Activated B cell treated with CpG ODN at 0.5 μM for 24 hours (primary cell): ENCODE measurements around the gene CREBL2. TPM values are rescaled to one million over a fixed set of nuclear protein-coding genes. Genes with fewer than 3 reads are reported as not detected.
"Not testable (repeated sequence)": the region's sequence is repeated elsewhere in the genome, so short reads cannot be mapped to it uniquely, and the experiment has no call there.

Experiments
- ATAC-seq: fragments of 200-7000 bp; cut with Tn5 transposase; one replicate; pipeline ENCODE4 v1.10.0; 2021; ENCODE audit warnings: low read depth, mild to moderate bottlenecking, moderate library complexity
- CTCF ChIA-PET: fragments of 350-600 bp; sonication (Branson Sonifier 250); formaldehyde crosslinking; loops from one replicate; lab custom pipeline; 2021; ENCODE audit warnings: antibody characterized with exemption; lab: Charles Lee
- POLR2A ChIA-PET: fragments of 350-600 bp; sonication (Branson Sonifier 250); formaldehyde crosslinking; loops from one replicate; lab custom pipeline; 2021; ENCODE audit warnings: antibody characterized with exemption; lab: Charles Lee
- DNase-seq: peaks from one replicate; pipeline ENCODE4 v3.0.0; 2022
- H3K27ac Mint-ChIP-seq: one replicate; pipeline ENCODE4 v1.8.0; 2020; ENCODE audit warnings: mixed read lengths
- H3K27me3 Mint-ChIP-seq: one replicate; pipeline ENCODE4 v1.8.0; 2021; ENCODE audit warnings: mixed read lengths
- H3K36me3 Mint-ChIP-seq: one replicate; pipeline ENCODE4 v1.8.0; 2021; ENCODE audit warnings: low read depth, mixed read lengths
- H3K4me1 Mint-ChIP-seq: one replicate; pipeline ENCODE4 v1.8.0; 2021; ENCODE audit warnings: mixed read lengths
- H3K4me3 Mint-ChIP-seq: one replicate; pipeline ENCODE4 v1.8.0; 2020; ENCODE audit warnings: mild to moderate bottlenecking, mixed read lengths
- H3K9me3 Mint-ChIP-seq: one replicate; pipeline ENCODE4 v1.8.0; 2020; ENCODE audit warnings: mixed read lengths
- intact Hi-C: fragments of 100-400 bp; cut with micrococcal nuclease; formaldehyde crosslinking; loops from one replicate; pipeline ENCODE4 v1.15.1; 2024
- total RNA-seq: library from RNA; stranded (reverse); gene quantifications from 2 replicates; pipeline ENCODE4 v1.2.3, GENCODE V29; 2022
- TF ChIP-seq, protein P1 (sequence below): fragments of 200-600 bp; IDR thresholded peaks from one replicate; pipeline ENCODE4 v1.8.0; 2022; ENCODE audit warnings: antibody characterized with exemption, mild to moderate bottlenecking

Gene CREBL2
- total RNA-seq, 1 donor from 2014 or later, result 10.1 TPM

DNA sequence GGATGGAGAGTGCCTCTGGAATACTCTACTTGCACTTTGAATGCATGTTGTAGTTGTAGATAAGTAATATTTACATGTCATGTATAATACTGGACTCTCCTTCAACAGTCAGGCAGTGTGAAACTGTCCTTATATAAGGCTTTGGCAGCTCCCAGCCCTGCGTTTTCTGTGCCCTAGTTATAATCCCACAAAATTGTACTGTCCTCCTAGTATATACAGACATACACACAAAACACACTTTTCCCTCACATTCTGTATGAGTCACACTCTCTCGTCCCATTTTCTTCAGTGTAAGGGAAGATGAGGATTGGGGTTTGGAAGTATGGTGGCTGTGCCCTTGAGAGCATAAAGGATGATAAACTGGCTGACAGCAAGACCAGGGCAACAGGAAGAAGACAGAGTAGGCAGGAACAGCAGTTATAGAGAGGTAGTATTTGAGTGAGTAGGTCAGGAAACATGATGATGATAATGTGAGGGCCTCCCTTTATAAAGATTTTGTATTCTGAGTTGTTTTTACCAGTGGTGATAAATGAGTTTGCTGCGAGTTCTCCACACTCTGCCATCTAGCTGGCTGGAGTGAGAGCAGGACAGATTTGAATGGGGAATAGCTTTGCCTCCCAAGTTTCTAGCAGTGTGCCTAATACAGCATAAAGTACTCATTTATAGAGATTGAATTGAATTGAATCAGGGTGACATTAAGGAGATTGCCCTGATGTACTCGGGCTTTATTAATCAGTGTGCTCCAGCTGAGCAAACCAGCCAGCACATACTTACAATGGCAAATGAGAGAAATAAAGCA lies 5.0 kb downstream of the CREBL2 start:
- Mint-ChIP-seq H3K4me3 (no peak overlapping the region), H3K27ac (no peak overlapping the region), H3K4me1 (peaks cover 28% of the 10 kb centered on the region), H3K9me3 (no peaks in the 10 kb centered on the region), H3K27me3 (no peaks in the 10 kb centered on the region), H3K36me3 (peaks cover 31% of the 10 kb centered on the region)
- ChIA-PET POLR2A (interaction anchor here (0.6 kb wide), 1 partner anchor 100 kb away, joined by 3 read pairs; no protein-coding TSS in a partner anchor), CTCF (no interaction called here)
- ATAC-seq, result no peak
- no peak for DNase-seq
- intact Hi-C loops, result no loop called here
- TF ChIP-seq, protein P1, sequence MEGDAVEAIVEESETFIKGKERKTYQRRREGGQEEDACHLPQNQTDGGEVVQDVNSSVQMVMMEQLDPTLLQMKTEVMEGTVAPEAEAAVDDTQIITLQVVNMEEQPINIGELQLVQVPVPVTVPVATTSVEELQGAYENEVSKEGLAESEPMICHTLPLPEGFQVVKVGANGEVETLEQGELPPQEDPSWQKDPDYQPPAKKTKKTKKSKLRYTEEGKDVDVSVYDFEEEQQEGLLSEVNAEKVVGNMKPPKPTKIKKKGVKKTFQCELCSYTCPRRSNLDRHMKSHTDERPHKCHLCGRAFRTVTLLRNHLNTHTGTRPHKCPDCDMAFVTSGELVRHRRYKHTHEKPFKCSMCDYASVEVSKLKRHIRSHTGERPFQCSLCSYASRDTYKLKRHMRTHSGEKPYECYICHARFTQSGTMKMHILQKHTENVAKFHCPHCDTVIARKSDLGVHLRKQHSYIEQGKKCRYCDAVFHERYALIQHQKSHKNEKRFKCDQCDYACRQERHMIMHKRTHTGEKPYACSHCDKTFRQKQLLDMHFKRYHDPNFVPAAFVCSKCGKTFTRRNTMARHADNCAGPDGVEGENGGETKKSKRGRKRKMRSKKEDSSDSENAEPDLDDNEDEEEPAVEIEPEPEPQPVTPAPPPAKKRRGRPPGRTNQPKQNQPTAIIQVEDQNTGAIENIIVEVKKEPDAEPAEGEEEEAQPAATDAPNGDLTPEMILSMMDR, result no peak

DNA sequence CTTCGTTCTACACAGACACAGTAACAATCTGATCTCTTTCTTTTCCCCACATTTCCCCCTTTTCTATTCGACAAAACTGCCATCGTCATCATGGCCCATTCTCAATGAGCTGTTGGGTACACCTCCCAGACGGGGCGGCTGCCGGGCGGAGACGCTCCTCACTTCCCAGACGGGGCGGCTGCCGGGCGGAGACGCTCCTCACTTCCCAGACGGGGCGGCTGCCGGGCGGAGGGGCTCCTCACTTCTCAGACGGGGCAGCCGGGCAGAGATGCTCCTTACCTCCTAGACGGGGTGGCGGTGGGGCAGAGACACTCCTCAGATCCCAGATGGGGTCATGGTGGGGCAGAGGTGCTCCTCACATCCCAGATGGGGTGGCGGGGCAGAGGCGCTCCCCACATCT lies 6.4 kb downstream of the CREBL2 start:
- POLR2A ChIA-PET, ATAC-seq, H3K4me3 Mint-ChIP-seq, H3K9me3 Mint-ChIP-seq, intact Hi-C loops, H3K27me3 Mint-ChIP-seq, DNase-seq, H3K27ac Mint-ChIP-seq, CTCF ChIA-PET: not testable (repeated sequence)
- peaks cover 30% of the 10 kb centered on the region for H3K36me3 Mint-ChIP-seq
- peaks cover 26% of the 10 kb centered on the region for H3K4me1 Mint-ChIP-seq

DNA sequence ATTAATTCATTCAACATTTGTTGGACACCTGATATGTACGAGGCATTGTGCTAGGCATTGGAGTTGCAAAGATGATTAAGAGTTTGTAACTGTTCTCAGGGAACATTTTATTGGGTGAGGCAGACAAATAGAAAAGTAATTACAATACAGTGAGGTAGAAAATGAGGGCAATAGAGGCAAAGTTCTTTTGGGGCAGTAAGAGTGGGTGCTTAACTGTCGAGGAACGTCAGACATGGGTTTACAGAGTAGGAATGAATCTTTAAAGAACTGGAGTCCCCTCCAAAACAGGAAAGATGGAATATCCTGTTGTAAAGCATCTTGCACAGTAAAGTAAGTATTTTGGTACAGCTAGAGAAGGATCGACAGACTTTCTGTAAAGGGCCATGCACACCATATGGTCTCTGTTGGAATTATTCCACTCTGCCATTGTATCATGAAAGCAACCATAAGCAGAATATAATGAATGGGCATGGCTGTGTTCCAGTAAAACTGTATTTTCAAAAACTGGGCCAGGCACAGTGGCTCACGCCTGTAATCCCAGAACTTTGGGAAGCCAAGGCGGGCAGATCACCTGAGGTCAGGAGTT lies 9.1 kb downstream of the CREBL2 start:
- ChIA-PET CTCF (no interaction called here), POLR2A (no interaction called here)
- Mint-ChIP-seq H3K36me3 (peaks cover 40% of the 10 kb centered on the region), H3K9me3 (peaks cover 3% of the 10 kb centered on the region), H3K27ac (no peak overlapping the region), H3K4me3 (no peak overlapping the region), H3K27me3 (no peaks in the 10 kb centered on the region), H3K4me1 (peaks cover 22% of the 10 kb centered on the region)
- intact Hi-C loops, result no loop called here
- no peak for DNase-seq
- ATAC-seq, result no peak
- TF ChIP-seq, protein P1, result no peak

DNA sequence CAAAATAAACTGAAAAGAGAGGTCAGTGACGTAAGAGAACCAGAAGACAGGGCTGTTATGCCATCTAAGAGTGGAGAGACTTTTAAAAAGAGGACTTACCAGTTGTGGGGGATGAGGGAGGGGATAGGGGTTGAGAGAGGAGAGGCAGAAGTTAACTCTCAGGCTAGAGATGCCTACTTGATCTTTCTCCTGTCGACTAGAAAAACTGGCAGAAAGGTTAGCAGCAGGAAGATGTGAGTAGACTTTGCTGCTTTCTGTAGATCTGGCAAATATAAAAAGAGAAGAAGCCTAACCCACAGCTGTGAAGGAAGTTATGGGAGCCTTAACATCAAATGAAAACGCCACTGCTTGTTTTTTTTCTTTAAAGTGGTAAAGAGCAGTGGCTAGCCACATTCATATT lies 10.7 kb downstream of the CREBL2 start:
- no peaks in the 10 kb centered on the region for H3K27me3 Mint-ChIP-seq
- ATAC-seq (no peak), DNase-seq (no peak)
- no peak overlapping the region for H3K27ac Mint-ChIP-seq
- intact Hi-C loops, result no loop called here
- H3K4me1 Mint-ChIP-seq, result peaks cover 19% of the 10 kb centered on the region
- CTCF ChIA-PET, result no interaction called here
- POLR2A ChIA-PET, result no interaction called here
- H3K36me3 Mint-ChIP-seq, result peaks cover 33% of the 10 kb centered on the region
- H3K4me3 Mint-ChIP-seq, result no peak overlapping the region
- peaks cover 3% of the 10 kb centered on the region for H3K9me3 Mint-ChIP-seq
- TF ChIP-seq, protein P1, result no peak

DNA sequence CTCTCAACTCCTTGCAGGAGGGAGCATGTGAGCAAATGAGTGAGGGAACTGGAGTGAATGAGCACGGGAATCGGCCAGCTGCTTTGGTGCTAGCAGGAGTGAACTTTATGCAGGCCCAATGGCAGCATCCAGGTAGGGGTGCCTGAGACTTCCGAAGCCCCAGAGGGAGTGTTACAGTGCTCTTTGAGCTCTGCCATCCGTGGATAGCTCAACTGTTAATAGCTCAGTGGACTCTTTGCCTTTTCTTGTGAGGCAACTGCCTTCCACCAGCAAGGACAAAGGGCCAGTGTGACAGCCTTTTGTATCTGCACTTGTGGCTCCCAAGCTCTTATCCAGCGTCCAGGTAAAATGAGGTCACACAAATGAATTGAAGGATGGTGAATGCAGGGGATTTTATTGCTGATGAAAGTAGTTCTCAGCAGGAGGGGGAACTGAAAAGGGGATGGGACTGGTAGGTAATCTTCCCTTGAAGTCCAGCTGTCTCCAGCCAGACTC lies 12.9 kb downstream of the CREBL2 start:
- Mint-ChIP-seq H3K36me3 (peaks cover 29% of the 10 kb centered on the region), H3K4me1 (peaks cover 24% of the 10 kb centered on the region), H3K9me3 (peaks cover 3% of the 10 kb centered on the region), H3K4me3 (no peak overlapping the region), H3K27ac (no peak overlapping the region), H3K27me3 (no peaks in the 10 kb centered on the region)
- ChIA-PET CTCF (interaction anchor here (1.3 kb wide), 1 partner anchor 21 kb away, joined by 4 read pairs; no protein-coding TSS in a partner anchor), POLR2A (no interaction called here)
- DNase-seq (no peak), ATAC-seq (no peak)
- TF ChIP-seq, protein P1, result no peak
- intact Hi-C loops, result no loop called here
